ENCODE results near the gene RB1. TPM values are rescaled to one million over a fixed set of nuclear protein-coding genes. Genes with fewer than 3 reads are reported as not detected.

RB1 gene
- total RNA-seq, 1 experiment from 2014 or later = 18.8 TPM

- DNase-seq (ENCODE audit: low spot score) = no peak
- Mint-ChIP-seq H3K36me3 (peaks cover 22% of the 10 kb centered on the region), H3K4me1 (no peaks in the 10 kb centered on the region), H3K4me3 (no peak overlapping the region), H3K9me3 (peaks cover 13% of the 10 kb centered on the region), H3K27ac (no peak overlapping the region), H3K27me3 (ENCODE audit: low read depth) (no peaks in the 10 kb centered on the region)
- ChIA-PET CTCF (no interaction called here), POLR2A (no interaction called here)
- no peak for ATAC-seq
- TF ChIP-seq E2F5 (CRISPR knock-in tag; IDR thresholded peaks at IDR 0.05) (no peak), MXD4 (CRISPR knock-in tag; IDR thresholded peaks at IDR 0.05; ENCODE audit: borderline replicate concordance) (no peak), ZNF423 (CRISPR knock-in tag; IDR thresholded peaks at IDR 0.05) (no peak), HMGA2 (CRISPR knock-in tag; IDR thresholded peaks at IDR 0.05) (no peak), ZMAT4 (CRISPR knock-in tag; IDR thresholded peaks at IDR 0.05) (no peak)
Observed at GRCh38 chr13:48487968-48488367, 184.4 kb downstream of the RB1 start.

GRCh38 chr13:48488995-48489394 lies 185.4 kb downstream of the RB1 start:
- Mint-ChIP-seq H3K27me3 (ENCODE audit: low read depth) (no peaks in the 10 kb centered on the region), H3K9me3 (peaks cover 13% of the 10 kb centered on the region), H3K4me1 (no peaks in the 10 kb centered on the region), H3K36me3 (peaks cover 22% of the 10 kb centered on the region), H3K4me3 (no peak overlapping the region), H3K27ac (no peak overlapping the region)
- POLR2A ChIA-PET = no interaction called here
- CTCF ChIA-PET = no interaction called here
- TF ChIP-seq CREB1 (CRISPR knock-in tag; IDR thresholded peaks at IDR 0.05) = no peak
- TF ChIP-seq ERG (CRISPR knock-in tag; IDR thresholded peaks at IDR 0.05) = no peak
- no peak for TF ChIP-seq GRHL2 (CRISPR knock-in tag; IDR thresholded peaks at IDR 0.05; ENCODE audit: insufficient replicate concordance, severe bottlenecking)
- TF ChIP-seq ZSCAN18 (CRISPR knock-in tag; IDR thresholded peaks at IDR 0.05) = no peak
- TF ChIP-seq EMX1 (CRISPR knock-in tag; IDR thresholded peaks at IDR 0.05) = no peak
- no peak for TF ChIP-seq ATF2 (CRISPR knock-in tag; IDR thresholded peaks at IDR 0.05; ENCODE audit: borderline replicate concordance, low read depth)
- no peak for TF ChIP-seq ATF1 (CRISPR knock-in tag; IDR thresholded peaks at IDR 0.05)
- TF ChIP-seq ELF4 (CRISPR knock-in tag; IDR thresholded peaks at IDR 0.05; ENCODE audit: low read depth) = no peak
- ATAC-seq (no peak), DNase-seq (ENCODE audit: low spot score) (no peak)

- H3K9me3 Mint-ChIP-seq = peaks cover 13% of the 10 kb centered on the region
- H3K27ac Mint-ChIP-seq = no peak overlapping the region
- no peaks in the 10 kb centered on the region for H3K4me1 Mint-ChIP-seq
- no peak for ATAC-seq
- DNase-seq (ENCODE audit: low spot score) = no peak
- POLR2A ChIA-PET = no interaction called here
- peaks cover 22% of the 10 kb centered on the region for H3K36me3 Mint-ChIP-seq
- H3K4me3 Mint-ChIP-seq = no peak overlapping the region
- no peaks in the 10 kb centered on the region for H3K27me3 Mint-ChIP-seq (ENCODE audit: low read depth)
- CTCF ChIA-PET = no interaction called here
- TF ChIP-seq ATF6 (CRISPR knock-in tag; IDR thresholded peaks at IDR 0.05) (no peak), ETV6 (CRISPR knock-in tag; IDR thresholded peaks at IDR 0.05) (no peak), ZNF317 (CRISPR knock-in tag; IDR thresholded peaks at IDR 0.05; ENCODE audit: borderline replicate concordance, low read depth) (no peak), FOXP1 (CRISPR knock-in tag; IDR thresholded peaks at IDR 0.05; ENCODE audit: borderline replicate concordance) (no peak), JAZF1 (CRISPR knock-in tag; IDR thresholded peaks at IDR 0.05) (no peak), PREB (CRISPR knock-in tag; IDR thresholded peaks at IDR 0.05; ENCODE audit: borderline replicate concordance) (no peak), NFATC4 (CRISPR knock-in tag; IDR thresholded peaks at IDR 0.05) (no peak)
Observed at GRCh38 chr13:48489666-48490065, 186.1 kb downstream of the RB1 start.
